Brain microvascular endothelial cell (primary cell): Measurements from ENCODE around the gene TMEM238L.

Experiments used
- DNase-seq: peaks from one replicate; pipeline ENCODE4 v3.0.0-alpha.2; 2020
- H3K27ac ChIP-seq: fragments of 250-450 bp; sonication (Bioruptor Pico); 2 replicates; pipeline ENCODE4 v1.5.1; 2020; ENCODE audit warnings: mild to moderate bottlenecking, moderate library complexity
- H3K27me3 ChIP-seq: fragments of 250-450 bp; sonication (Bioruptor Pico); replicated peaks from 2 replicates; pipeline ENCODE4 v1.5.1; 2020; ENCODE audit warnings: mild to moderate bottlenecking
- H3K36me3 ChIP-seq: fragments of 250-450 bp; sonication (Bioruptor Pico); replicated peaks from 2 replicates; pipeline ENCODE4 v1.5.1; 2020; ENCODE audit warnings: mild to moderate bottlenecking
- H3K4me3 ChIP-seq: 2 replicates; pipeline ENCODE4 v1.5.1; 2011; ENCODE audit warnings: low read depth, mild to moderate bottlenecking, control low read depth, low read length, moderate library complexity
- in situ Hi-C: cut with HindIII; loops from 2 replicates; pipeline ENCODE4 v1.10.0; 2017; ENCODE audit warnings: low sequenced_read_pairs, low pct_ligation_motif_present
- TF ChIP-seq, protein P1 (sequence below): IDR thresholded peaks from 2 replicates; pipeline ENCODE4 v1.5.1; 2011; ENCODE audit warnings: low read depth, mild to moderate bottlenecking, moderate library complexity, low read length, control low read depth, inconsistent platforms; ENCODE audit errors: missing control alignments

Gene TMEM238L

DNA sequence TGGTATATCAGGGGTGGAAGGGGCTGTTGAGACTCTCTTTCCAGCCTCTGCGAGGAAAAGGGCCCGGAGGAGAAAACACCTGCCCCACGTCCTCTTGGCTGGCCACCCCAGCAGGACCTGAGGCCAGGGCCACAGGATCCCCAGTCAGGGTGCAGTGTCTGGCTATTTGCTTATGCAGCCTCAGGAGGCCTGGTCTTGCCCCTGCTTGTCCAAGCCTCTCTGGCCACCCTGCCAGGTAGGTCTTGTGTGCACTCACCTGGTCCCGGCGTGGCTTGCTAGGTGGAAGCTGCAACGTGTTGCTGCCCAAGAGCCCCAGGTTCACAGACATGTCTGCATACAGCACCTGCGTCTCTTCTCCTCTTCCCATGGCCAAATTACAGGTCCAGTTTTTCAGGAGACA is 549 bp downstream of the TMEM238L start:
- Histone ChIP-seq H3K27ac (no peak overlapping the region), H3K4me3 (no peak overlapping the region), H3K27me3 (no peaks in the 10 kb centered on the region), H3K36me3 (no peaks in the 10 kb centered on the region)
- no peak for DNase-seq
- TF ChIP-seq, protein P1, sequence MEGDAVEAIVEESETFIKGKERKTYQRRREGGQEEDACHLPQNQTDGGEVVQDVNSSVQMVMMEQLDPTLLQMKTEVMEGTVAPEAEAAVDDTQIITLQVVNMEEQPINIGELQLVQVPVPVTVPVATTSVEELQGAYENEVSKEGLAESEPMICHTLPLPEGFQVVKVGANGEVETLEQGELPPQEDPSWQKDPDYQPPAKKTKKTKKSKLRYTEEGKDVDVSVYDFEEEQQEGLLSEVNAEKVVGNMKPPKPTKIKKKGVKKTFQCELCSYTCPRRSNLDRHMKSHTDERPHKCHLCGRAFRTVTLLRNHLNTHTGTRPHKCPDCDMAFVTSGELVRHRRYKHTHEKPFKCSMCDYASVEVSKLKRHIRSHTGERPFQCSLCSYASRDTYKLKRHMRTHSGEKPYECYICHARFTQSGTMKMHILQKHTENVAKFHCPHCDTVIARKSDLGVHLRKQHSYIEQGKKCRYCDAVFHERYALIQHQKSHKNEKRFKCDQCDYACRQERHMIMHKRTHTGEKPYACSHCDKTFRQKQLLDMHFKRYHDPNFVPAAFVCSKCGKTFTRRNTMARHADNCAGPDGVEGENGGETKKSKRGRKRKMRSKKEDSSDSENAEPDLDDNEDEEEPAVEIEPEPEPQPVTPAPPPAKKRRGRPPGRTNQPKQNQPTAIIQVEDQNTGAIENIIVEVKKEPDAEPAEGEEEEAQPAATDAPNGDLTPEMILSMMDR = no peak
- in situ Hi-C loops = no loop called here

DNA sequence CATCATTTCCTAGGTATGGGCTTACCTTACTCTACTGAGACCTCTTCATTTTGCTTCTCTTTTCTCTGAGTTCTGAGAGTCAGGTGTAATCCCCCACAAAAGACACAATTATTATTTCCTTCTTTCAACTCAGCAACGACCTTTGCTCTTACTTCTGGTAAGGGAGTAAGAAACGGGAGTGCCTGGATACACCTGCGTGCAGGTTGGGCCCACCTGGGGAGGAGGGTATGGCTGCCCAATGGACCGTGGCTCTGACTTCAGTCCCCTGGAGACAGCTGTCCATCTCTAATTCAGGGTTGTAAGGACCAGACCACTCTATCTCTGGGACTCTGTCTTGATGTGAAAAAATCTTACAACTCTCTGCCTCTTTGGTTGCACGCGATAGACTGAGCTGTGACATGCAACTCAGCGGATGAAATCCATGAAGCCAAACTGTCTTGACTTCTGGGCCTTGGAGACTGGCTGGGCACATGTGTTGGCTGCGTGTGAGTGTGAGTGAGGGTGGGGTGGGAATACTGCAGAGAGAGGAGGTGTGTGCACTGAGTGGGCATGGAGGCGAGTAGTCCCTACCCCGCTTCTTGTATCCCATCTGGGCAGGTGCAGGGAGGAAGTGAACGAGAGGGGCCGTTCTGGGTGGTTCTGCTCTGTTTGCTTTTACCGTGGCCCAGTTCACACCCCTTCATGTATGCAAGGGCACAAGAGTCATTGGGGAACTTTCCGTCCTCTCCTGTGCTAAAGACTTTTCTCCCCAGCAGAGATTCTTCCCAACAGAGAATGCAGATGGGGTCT is 1.2 kb downstream of the TMEM238L start:
- TF ChIP-seq, protein P1 = no peak
- no peaks in the 10 kb centered on the region for H3K36me3 ChIP-seq
- no peak for DNase-seq
- in situ Hi-C loops = no loop called here
- no peak overlapping the region for H3K27ac ChIP-seq
- H3K4me3 ChIP-seq = no peak overlapping the region
- H3K27me3 ChIP-seq = no peaks in the 10 kb centered on the region

DNA sequence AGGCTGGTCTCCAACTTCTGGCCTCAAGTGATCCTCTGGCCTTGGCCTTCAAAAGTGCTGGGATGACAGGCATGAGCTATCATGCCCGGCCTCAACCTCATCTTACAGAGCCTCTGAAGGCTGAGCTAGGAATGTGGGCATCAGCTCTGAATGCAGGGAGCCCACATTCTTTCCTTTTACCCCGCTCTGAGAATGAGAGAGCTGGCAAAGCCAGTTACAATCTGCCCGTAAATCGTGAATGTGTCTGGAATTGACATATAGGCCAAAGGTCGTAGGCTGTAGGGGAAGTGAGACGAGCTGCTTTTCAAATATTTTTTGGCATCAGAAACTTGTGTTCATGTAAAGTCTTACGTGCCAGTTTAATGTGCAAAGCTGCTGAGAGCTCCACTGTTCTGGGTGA is 4.5 kb downstream of the TMEM238L start:
- in situ Hi-C loops = no loop called here
- Histone ChIP-seq H3K36me3 (no peaks in the 10 kb centered on the region), H3K27ac (no peak overlapping the region), H3K27me3 (no peaks in the 10 kb centered on the region), H3K4me3 (no peak overlapping the region)
- no peak for DNase-seq
- TF ChIP-seq, protein P1 = no peak

DNA sequence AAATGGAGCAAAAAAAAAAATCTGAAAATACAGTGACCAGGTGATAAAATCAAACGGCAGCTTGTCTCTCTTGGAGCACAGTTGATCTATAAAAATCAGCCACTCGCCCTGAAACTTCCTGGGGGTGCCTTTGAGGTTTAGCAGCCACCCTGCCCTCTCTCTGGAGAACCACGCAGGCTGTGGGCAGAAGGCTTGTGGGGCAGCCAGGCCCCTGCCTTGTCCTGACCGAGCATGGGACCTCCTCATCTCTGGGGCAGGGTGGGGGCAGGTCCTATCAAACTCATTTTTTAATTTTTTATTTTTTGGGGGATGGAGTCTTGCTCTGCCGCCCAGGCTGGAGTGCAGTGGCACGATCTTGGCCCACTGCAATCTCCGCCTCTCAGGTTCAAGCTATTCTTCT is 5.0 kb downstream of the TMEM238L start:
- Histone ChIP-seq H3K36me3 (no peaks in the 10 kb centered on the region), H3K27ac (no peak overlapping the region), H3K27me3 (no peaks in the 10 kb centered on the region), H3K4me3 (no peak overlapping the region)
- no peak for DNase-seq
- in situ Hi-C loops = no loop called here
- TF ChIP-seq, protein P1 = no peak

DNA sequence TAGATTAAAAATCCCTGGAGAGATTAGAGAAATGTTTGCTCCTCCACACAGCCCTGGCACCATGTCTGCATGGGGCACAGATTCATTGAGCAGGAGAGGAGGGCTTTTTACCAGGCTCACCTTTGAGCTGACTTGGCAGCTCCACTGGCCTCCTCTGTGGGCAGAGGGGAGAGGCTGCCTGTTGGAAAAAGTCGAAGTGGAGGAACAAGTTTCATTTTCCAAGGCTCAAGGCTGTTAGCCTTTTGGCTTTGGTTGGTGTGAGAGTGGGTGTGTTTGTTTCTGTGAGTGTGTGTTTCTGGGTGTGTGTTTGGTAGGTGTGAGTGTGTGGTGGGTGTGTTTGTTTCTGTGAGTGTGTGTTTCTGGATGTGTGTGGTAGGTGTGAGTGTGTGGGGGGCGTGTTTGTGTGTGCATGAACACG is 5.6 kb downstream of the TMEM238L start:
- no peaks in the 10 kb centered on the region for H3K27me3 ChIP-seq
- TF ChIP-seq, protein P1 = no peak
- H3K4me3 ChIP-seq = no peak overlapping the region
- in situ Hi-C loops = no loop called here
- no peak overlapping the region for H3K27ac ChIP-seq
- no peaks in the 10 kb centered on the region for H3K36me3 ChIP-seq
- no peak for DNase-seq
